Measurements from ENCODE around the gene RHBDF1. TPM values are rescaled to one million over a fixed set of nuclear protein-coding genes. Genes with fewer than 3 reads are reported as not detected.

The RHBDF1 gene
- total and polyA plus RNA-seq, 2 of the 13 experiments (the other 11 are each of a cell fraction or from before 2014, with no cell fraction given) = 5.4 to 26.9 TPM

GRCh38 chr16:75580-76501 lies 3.4 kb upstream of the RHBDF1 start (continued):
- TF ChIP-seq SCMH1 (CRISPR knock-in tag; IDR thresholded peaks at IDR 0.05; ENCODE audit: borderline replicate concordance) (no peak), AHDC1 (CRISPR knock-in tag; IDR thresholded peaks at IDR 0.05; ENCODE audit: borderline replicate concordance) (no peak), FOXO4 (CRISPR knock-in tag; conservative IDR thresholded peaks at IDR 0.05) (no peak), TGIF2 (CRISPR knock-in tag; IDR thresholded peaks at IDR 0.05) (peak; percentile 76), PRPF4 (IDR thresholded peaks at IDR 0.05; ENCODE audit: low read depth, low read length, poor library complexity, severe bottlenecking) (no peak), FIP1L1 (IDR thresholded peaks at IDR 0.05; ENCODE audit: borderline replicate concordance, insufficient read depth, low read depth, low read length) (no peak), PPARG (CRISPR knock-in tag; conservative IDR thresholded peaks at IDR 0.05) (no peak), NR1H2 (CRISPR knock-in tag; IDR thresholded peaks at IDR 0.05; ENCODE audit: borderline replicate concordance, low read depth) (no peak), DPF2 (CRISPR knock-in tag; IDR thresholded peaks at IDR 0.05; ENCODE audit: borderline replicate concordance, low read depth) (no peak), ZNF350 (CRISPR knock-in tag; IDR thresholded peaks at IDR 0.05; ENCODE audit: borderline replicate concordance, low read depth) (no peak), BRF2 (CRISPR knock-in tag; IDR thresholded peaks at IDR 0.05) (no peak), STAT5B (CRISPR knock-in tag; IDR thresholded peaks at IDR 0.05) (no peak), ZNF597 (CRISPR knock-in tag; IDR thresholded peaks at IDR 0.05) (no peak), ZSCAN29 (CRISPR knock-in tag; conservative IDR thresholded peaks at IDR 0.05) (no peak; the same call in 1 of the 2 replicates), ZNF180 (CRISPR knock-in tag; IDR thresholded peaks at IDR 0.05; ENCODE audit: borderline replicate concordance, low read depth) (no peak)
- TF ChIP-seq, protein P1, sequence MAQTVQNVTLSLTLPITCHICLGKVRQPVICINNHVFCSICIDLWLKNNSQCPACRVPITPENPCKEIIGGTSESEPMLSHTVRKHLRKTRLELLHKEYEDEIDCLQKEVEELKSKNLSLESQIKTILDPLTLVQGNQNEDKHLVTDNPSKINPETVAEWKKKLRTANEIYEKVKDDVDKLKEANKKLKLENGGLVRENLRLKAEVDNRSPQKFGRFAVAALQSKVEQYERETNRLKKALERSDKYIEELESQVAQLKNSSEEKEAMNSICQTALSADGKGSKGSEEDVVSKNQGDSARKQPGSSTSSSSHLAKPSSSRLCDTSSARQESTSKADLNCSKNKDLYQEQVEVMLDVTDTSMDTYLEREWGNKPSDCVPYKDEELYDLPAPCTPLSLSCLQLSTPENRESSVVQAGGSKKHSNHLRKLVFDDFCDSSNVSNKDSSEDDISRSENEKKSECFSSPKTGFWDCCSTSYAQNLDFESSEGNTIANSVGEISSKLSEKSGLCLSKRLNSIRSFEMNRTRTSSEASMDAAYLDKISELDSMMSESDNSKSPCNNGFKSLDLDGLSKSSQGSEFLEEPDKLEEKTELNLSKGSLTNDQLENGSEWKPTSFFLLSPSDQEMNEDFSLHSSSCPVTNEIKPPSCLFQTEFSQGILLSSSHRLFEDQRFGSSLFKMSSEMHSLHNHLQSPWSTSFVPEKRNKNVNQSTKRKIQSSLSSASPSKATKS (CRISPR knock-in tag; IDR thresholded peaks at IDR 0.05) = no peak

Measured in HepG2 (cell line).